DND-41 (cell line): ENCODE data around the gene ZDHHC1.

Source experiments
- CTCF ChIP-seq: IDR thresholded peaks from 2 replicates; pipeline ENCODE4 v1.5.1; 2012; ENCODE audit warnings: borderline replicate concordance, low read length, moderate library complexity, mild to moderate bottlenecking; ENCODE audit not compliant: poor library complexity, severe bottlenecking; ENCODE audit errors: extremely low read depth
- EZH2 ChIP-seq: IDR thresholded peaks from 3 replicates; pipeline ENCODE4 v1.6.1; 2012; ENCODE audit warnings: borderline replicate concordance, low read depth, mild to moderate bottlenecking, moderate library complexity, low read length, inconsistent platforms; ENCODE audit not compliant: severe bottlenecking

- TF ChIP-seq EZH2 (no peak), CTCF (no peak)
Measured at GRCh38 chr16:67449739-67450138, 33.5 kb upstream of the ZDHHC1 start.
